ENCODE data around the gene OXCT1. TPM values are rescaled to one million over a fixed set of nuclear protein-coding genes. Genes with fewer than 3 reads are reported as not detected.

The OXCT1 gene
- total and polyA plus RNA-seq, 2 of the 13 experiments (the other 11 are each of a cell fraction or from before 2014, with no cell fraction given) = 0.92 to 4.7 TPM

DNA sequence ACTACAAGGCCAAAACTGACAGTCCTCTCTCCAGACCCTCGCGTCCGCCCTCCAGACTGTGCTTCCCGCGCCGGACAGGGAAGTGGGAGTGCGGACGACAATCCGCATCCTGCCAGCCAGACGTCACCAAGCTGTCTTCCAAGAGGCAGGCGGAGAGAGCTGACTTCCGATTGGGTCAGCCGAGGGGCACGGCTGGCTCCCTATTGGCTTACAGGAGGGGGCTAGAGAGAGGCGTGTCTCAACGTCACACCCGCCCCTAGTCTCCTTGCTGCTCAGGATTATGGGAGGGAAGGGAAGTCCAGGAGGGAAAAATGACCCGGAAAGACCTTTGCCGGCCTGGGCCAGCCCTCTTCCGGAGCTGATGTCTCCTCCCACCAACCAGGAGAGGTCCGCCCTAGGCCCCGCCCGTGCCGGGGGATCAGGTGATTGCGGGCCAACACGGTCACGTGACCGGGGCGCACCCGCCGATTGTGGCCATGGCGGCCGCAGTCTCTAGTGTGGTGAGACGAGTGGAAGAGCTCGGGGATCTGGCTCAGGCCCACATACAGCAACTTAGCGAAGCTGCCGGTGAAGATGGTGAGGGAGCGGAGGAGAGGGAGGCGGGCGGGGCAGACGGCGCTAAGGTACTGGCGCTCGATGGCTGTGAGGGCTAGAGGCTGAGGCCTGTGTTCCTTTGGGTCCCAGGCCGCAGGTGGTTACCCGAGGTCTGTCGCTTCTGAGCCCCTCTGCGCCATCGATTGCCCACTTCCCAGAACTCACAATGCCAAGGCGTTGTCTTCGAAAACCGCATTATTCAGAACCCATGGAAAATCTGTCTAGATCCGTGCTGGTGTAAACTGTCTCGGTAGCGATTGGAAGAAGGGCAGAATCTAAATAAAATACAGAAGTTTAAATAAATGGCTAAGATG lies 33.9 kb upstream of the OXCT1 start, which contains the start of gene RIMOC1 (continued):
- TF ChIP-seq, protein P1, sequence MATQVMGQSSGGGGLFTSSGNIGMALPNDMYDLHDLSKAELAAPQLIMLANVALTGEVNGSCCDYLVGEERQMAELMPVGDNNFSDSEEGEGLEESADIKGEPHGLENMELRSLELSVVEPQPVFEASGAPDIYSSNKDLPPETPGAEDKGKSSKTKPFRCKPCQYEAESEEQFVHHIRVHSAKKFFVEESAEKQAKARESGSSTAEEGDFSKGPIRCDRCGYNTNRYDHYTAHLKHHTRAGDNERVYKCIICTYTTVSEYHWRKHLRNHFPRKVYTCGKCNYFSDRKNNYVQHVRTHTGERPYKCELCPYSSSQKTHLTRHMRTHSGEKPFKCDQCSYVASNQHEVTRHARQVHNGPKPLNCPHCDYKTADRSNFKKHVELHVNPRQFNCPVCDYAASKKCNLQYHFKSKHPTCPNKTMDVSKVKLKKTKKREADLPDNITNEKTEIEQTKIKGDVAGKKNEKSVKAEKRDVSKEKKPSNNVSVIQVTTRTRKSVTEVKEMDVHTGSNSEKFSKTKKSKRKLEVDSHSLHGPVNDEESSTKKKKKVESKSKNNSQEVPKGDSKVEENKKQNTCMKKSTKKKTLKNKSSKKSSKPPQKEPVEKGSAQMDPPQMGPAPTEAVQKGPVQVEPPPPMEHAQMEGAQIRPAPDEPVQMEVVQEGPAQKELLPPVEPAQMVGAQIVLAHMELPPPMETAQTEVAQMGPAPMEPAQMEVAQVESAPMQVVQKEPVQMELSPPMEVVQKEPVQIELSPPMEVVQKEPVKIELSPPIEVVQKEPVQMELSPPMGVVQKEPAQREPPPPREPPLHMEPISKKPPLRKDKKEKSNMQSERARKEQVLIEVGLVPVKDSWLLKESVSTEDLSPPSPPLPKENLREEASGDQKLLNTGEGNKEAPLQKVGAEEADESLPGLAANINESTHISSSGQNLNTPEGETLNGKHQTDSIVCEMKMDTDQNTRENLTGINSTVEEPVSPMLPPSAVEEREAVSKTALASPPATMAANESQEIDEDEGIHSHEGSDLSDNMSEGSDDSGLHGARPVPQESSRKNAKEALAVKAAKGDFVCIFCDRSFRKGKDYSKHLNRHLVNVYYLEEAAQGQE (IDR thresholded peaks at IDR 0.05; ENCODE audit: borderline replicate concordance in 1 of 2, low read depth in 1 of 2, low read length in 2 of 2) = peak in 1 of 2 experiments; percentile 69; a peak in 1 of 4 replicates
- TF ChIP-seq SETDB1 (CRISPR knock-in tag; IDR thresholded peaks at IDR 0.05; ENCODE audit: borderline replicate concordance) (no peak), GABPB1 (CRISPR knock-in tag; IDR thresholded peaks at IDR 0.05) (peak; percentile 97), EZH2 (conservative IDR thresholded peaks at IDR 0.05; ENCODE audit: low read depth, low read length) (no peak), EP300 (IDR thresholded peaks at IDR 0.05; ENCODE audit: low read depth in 2 of 2, low read length in 2 of 2) (no peak), EP300 (CRISPR knock-in tag; IDR thresholded peaks at IDR 0.05; ENCODE audit: borderline replicate concordance) (peak; percentile 19; the same call in 1 of the 2 replicates), ZEB1 (IDR thresholded peaks at IDR 0.05; ENCODE audit: insufficient replicate concordance, low read depth) (no peak), NR3C1 (CRISPR knock-in tag; IDR thresholded peaks at IDR 0.05) (no peak), RAD21 (CRISPR knock-in tag; IDR thresholded peaks at IDR 0.05) (peak; percentile 56), ATF1 (CRISPR knock-in tag; IDR thresholded peaks at IDR 0.05) (peak; percentile 95), RXRA (CRISPR knock-in tag; IDR thresholded peaks at IDR 0.05) (peak; percentile 93), PRMT3 (CRISPR knock-in tag; IDR thresholded peaks at IDR 0.05; ENCODE audit: borderline replicate concordance, low read depth) (no peak), KDM5B (CRISPR knock-in tag; IDR thresholded peaks at IDR 0.05; ENCODE audit: borderline replicate concordance) (peak; percentile 93), NR1H2 (CRISPR knock-in tag; IDR thresholded peaks at IDR 0.05; ENCODE audit: borderline replicate concordance, low read depth) (no peak), ZFP62 (CRISPR knock-in tag; IDR thresholded peaks at IDR 0.05) (no peak), MLLT10 (CRISPR knock-in tag; IDR thresholded peaks at IDR 0.05) (no peak), ZNF33A (CRISPR knock-in tag; IDR thresholded peaks at IDR 0.05; ENCODE audit: borderline replicate concordance) (no peak; the same call in 1 of the 2 replicates), NFRKB (IDR thresholded peaks at IDR 0.05) (peak; percentile 59; the same call in 1 of the 2 replicates)
- TF ChIP-seq, protein P2, sequence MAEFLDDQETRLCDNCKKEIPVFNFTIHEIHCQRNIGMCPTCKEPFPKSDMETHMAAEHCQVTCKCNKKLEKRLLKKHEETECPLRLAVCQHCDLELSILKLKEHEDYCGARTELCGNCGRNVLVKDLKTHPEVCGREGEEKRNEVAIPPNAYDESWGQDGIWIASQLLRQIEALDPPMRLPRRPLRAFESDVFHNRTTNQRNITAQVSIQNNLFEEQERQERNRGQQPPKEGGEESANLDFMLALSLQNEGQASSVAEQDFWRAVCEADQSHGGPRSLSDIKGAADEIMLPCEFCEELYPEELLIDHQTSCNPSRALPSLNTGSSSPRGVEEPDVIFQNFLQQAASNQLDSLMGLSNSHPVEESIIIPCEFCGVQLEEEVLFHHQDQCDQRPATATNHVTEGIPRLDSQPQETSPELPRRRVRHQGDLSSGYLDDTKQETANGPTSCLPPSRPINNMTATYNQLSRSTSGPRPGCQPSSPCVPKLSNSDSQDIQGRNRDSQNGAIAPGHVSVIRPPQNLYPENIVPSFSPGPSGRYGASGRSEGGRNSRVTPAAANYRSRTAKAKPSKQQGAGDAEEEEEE (CRISPR knock-in tag; IDR thresholded peaks at IDR 0.05; ENCODE audit: borderline replicate concordance) = no peak
- TF ChIP-seq, protein P3, sequence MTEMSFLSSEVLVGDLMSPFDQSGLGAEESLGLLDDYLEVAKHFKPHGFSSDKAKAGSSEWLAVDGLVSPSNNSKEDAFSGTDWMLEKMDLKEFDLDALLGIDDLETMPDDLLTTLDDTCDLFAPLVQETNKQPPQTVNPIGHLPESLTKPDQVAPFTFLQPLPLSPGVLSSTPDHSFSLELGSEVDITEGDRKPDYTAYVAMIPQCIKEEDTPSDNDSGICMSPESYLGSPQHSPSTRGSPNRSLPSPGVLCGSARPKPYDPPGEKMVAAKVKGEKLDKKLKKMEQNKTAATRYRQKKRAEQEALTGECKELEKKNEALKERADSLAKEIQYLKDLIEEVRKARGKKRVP (CRISPR knock-in tag; IDR thresholded peaks at IDR 0.05) = no peak; a peak in 1 of 4 replicates
